ENCODE results near the gene DEAF1. TPM values are rescaled to one million over a fixed set of nuclear protein-coding genes. Genes with fewer than 3 reads are reported as not detected.

The DEAF1 gene
- total RNA-seq, 1 donor from 2014 or later, result 60.5 TPM

- H3K4me1 ChIP-seq, result peaks cover 13 to 25% of the 10 kb centered on the region in 2 donors
- H3K9me3 ChIP-seq, result no peaks in the 10 kb centered on the region
- intact Hi-C loops (cut with DNase I), result loop anchor here (1.0 kb wide), 1 partner anchor 61 kb away; no protein-coding TSS in a partner anchor
- no peak overlapping the region for H3K4me3 ChIP-seq
- TF ChIP-seq CTCF (IDR thresholded peaks at IDR 0.05), result peak; percentile 34 to 62 (median 57)
- no peak for DNase-seq (ENCODE audit: low spot score in 2 of 2)
- H3K36me3 ChIP-seq, result peaks cover 3 to 10% of the 10 kb centered on the region in 2 donors
- H3K27ac ChIP-seq, result no peak overlapping the region
- no peaks in the 10 kb centered on the region for H3K27me3 ChIP-seq
Measured at GRCh38 chr11:723120-723883, 28.3 kb upstream of the DEAF1 start.

- intact Hi-C loops (cut with DNase I), result no loop called here
- TF ChIP-seq CTCF (IDR thresholded peaks at IDR 0.05), result no peak
Measured at GRCh38 chr11:722346-722811, 27.4 kb upstream of the DEAF1 start.

GRCh38 chr11:721741-722345, 26.8 kb upstream of the DEAF1 start:
- Histone ChIP-seq H3K9me3 (no peaks in the 10 kb centered on the region), H3K36me3 (peaks cover 3 to 10% of the 10 kb centered on the region in 2 donors), H3K4me3 (no peak overlapping the region), H3K27ac (no peak overlapping the region), H3K27me3 (no peaks in the 10 kb centered on the region), H3K4me1 (peaks cover 4 to 13% of the 10 kb centered on the region in 2 donors)
- no peak for DNase-seq (ENCODE audit: low spot score in 2 of 2)
- TF ChIP-seq CTCF (IDR thresholded peaks at IDR 0.05), result no peak
- intact Hi-C loops (cut with DNase I), result no loop called here

More at GRCh38 chr11:722346-722811, 27.4 kb upstream of the DEAF1 start:
- H3K4me1 ChIP-seq, result peaks cover 7 to 17% of the 10 kb centered on the region in 2 donors
- no peak overlapping the region for H3K4me3 ChIP-seq
- no peaks in the 10 kb centered on the region for H3K9me3 ChIP-seq
- DNase-seq (ENCODE audit: low spot score in 2 of 2), result no peak
- H3K27me3 ChIP-seq, result no peaks in the 10 kb centered on the region
- no peak overlapping the region for H3K27ac ChIP-seq
- peaks cover 3 to 10% of the 10 kb centered on the region in 2 donors for H3K36me3 ChIP-seq

GRCh38 chr11:721247-721740, 26.3 kb upstream of the DEAF1 start:
- Histone ChIP-seq H3K9me3 (no peaks in the 10 kb centered on the region), H3K27ac (no peak overlapping the region), H3K36me3 (peaks cover 3 to 10% of the 10 kb centered on the region in 2 donors), H3K4me3 (no peak overlapping the region), H3K27me3 (no peaks in the 10 kb centered on the region), H3K4me1 (peaks cover 0 to 7% of the 10 kb centered on the region in 2 donors)
- intact Hi-C loops (cut with DNase I), result no loop called here
- no peak for TF ChIP-seq CTCF (IDR thresholded peaks at IDR 0.05)
- no peak for DNase-seq (ENCODE audit: low spot score in 2 of 2)

GRCh38 chr11:720642-721246, 25.7 kb upstream of the DEAF1 start:
- no peak for DNase-seq (ENCODE audit: low spot score in 2 of 2)
- no peaks in the 10 kb centered on the region for H3K27me3 ChIP-seq
- H3K9me3 ChIP-seq, result no peaks in the 10 kb centered on the region
- intact Hi-C loops (cut with DNase I), result no loop called here
- H3K4me1 ChIP-seq, result peaks cover 0 to 2% of the 10 kb centered on the region in 2 donors
- H3K4me3 ChIP-seq, result peak overlapping the region in 1 of 2 donors; percentile 24
- TF ChIP-seq CTCF (IDR thresholded peaks at IDR 0.05), result no peak
- peaks cover 3 to 10% of the 10 kb centered on the region in 2 donors for H3K36me3 ChIP-seq
- no peak overlapping the region for H3K27ac ChIP-seq
